K562 (cell line): Measurements from ENCODE around the gene ANKRD13C.

Experiments used
- CCAR2 ChIP-seq: fragments of 200-400 bp; formaldehyde crosslinking; IDR thresholded peaks from 2 replicates; pipeline ENCODE4 v1.6.1; 2017; ENCODE audit warnings: mild to moderate bottlenecking, low read depth, low read length
- CHD2 ChIP-seq: IDR thresholded peaks from 2 replicates; pipeline ENCODE4 v1.6.1; 2011; ENCODE audit warnings: low read depth, low read length
- E2F6 ChIP-seq, 2 experiments: IDR thresholded peaks; 2 replicates each; pipeline ENCODE4 v1.6.1; 2011; ENCODE audit warnings: borderline replicate concordance in 1 of 2, control low read depth in 1 of 2, low read depth in 1 of 2, low read length in 1 of 2, mild to moderate bottlenecking in 1 of 2, mixed read lengths in 1 of 2, moderate library complexity in 1 of 2; ENCODE audit not compliant: insufficient read depth in 1 of 2, insufficient read length in 1 of 2, poor library complexity in 1 of 2, severe bottlenecking in 1 of 2; ENCODE audit errors: extremely low read depth in 1 of 2
- EHMT2 ChIP-seq: fragments of 450-650 bp; IDR thresholded peaks from 2 replicates; pipeline ENCODE4 v1.6.1; 2018; ENCODE audit warnings: antibody characterized with exemption
- NFE2 ChIP-seq: IDR thresholded peaks from 2 replicates; pipeline ENCODE4 v1.6.1; 2014; ENCODE audit warnings: antibody characterized with exemption, low read depth
- NFE2L1 ChIP-seq: fragments of 450-650 bp; IDR thresholded peaks from 2 replicates; pipeline ENCODE4 v1.6.1; 2016; ENCODE audit warnings: missing genetic modification characterization, low read depth, mild to moderate bottlenecking, missing compliant biosample characterization, moderate library complexity, borderline replicate concordance
- POLR2A ChIP-seq: fragments of 450-650 bp; conservative IDR thresholded peaks from 2 replicates; pipeline ENCODE4 v1.6.1; 2016
- POLR2AphosphoS5 ChIP-seq: IDR thresholded peaks from 2 replicates; pipeline ENCODE4 v1.6.1; 2011; ENCODE audit warnings: mild to moderate bottlenecking, low read depth, low read length, moderate library complexity; ENCODE audit not compliant: control insufficient read depth, insufficient read depth
- SMC3 ChIP-seq: conservative IDR thresholded peaks from 2 replicates; pipeline ENCODE4 v1.6.1; 2011; ENCODE audit warnings: low read depth, low read length, improper control_type of control experiment; ENCODE audit not compliant: insufficient read depth
- YY1 ChIP-seq, 3 experiments: IDR thresholded peaks; 2 replicates each; pipeline ENCODE4 v1.6.1; 2011; ENCODE audit warnings: low read length in 2 of 3, mild to moderate bottlenecking in 2 of 3, moderate library complexity in 2 of 3, borderline replicate concordance in 1 of 3, control low read depth in 1 of 3, low read depth in 1 of 3; ENCODE audit not compliant: insufficient read depth in 3 of 3, insufficient replicate concordance in 2 of 3, control insufficient read depth in 1 of 3, insufficient read length in 1 of 3; ENCODE audit errors: extremely low read depth in 1 of 3
- ZFP36 ChIP-seq: fragments of 150-350 bp; IDR thresholded peaks from 2 replicates; pipeline ENCODE4 v1.6.1; 2018; ENCODE audit warnings: low read length, low read depth; ENCODE audit not compliant: partially characterized antibody
- TF ChIP-seq, protein P1 (sequence below): fragments of 200-800 bp; sonication (Bioruptor generic); IDR thresholded peaks from 2 replicates; pipeline ENCODE4 v1.6.1; 2017; ENCODE audit warnings: missing genetic modification characterization, missing compliant biosample characterization
- TF ChIP-seq, protein P2 (sequence below): sonication (generic); formaldehyde crosslinking; IDR thresholded peaks from 2 replicates; pipeline ENCODE4 v1.9.0; 2022; ENCODE audit warnings: mild to moderate bottlenecking, missing genetic modification reagents

DNA sequence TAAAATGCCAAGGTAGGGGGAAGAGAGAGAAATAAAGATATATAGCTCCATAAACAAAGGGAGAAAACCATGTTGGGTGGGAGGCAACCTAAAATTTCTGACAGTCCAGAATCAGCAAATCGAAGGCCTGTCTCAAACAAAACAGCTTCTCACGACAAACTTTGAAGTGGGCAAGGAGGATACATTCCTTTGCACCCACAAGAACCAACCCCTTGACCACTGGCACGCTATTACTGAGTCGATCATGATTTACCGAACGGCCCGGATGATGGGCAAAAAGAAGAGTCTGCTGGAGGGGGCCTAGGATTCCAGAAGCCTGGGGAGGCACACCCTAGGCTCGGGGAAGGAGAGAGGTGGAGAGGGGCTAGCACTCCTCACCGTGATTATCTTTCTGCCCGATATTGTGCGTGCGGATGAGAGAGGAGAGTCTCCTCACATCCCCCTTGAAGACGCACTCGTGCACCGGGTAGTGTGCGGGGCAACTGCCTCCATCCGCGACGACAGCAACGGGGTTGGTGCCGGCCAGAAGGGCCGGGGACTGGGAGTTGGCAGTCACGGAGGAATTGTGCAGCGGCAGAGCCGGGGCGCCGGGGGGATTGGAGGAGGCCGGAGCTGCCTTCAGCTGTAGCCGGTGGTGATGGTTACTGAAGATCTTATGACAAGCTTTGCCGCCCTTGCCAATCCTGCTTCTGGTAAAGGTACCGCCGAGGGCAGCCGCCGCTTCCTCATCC, 756 bp downstream of the ANKRD13C start:
- TF ChIP-seq YY1 (IDR thresholded peaks at IDR 0.05; ENCODE audit: borderline replicate concordance in 1 of 3, control insufficient read depth in 1 of 3, extremely low read depth in 1 of 3, insufficient read depth in 3 of 3, insufficient read length in 1 of 3, insufficient replicate concordance in 2 of 3, low read depth in 1 of 3, low read length in 2 of 3) (no peak), POLR2AphosphoS5 (no peak), SMC3 (no peak), POLR2A (no peak), NFE2L1 (no peak), NFE2 (no peak), EHMT2 (no peak), E2F6 (IDR thresholded peaks at IDR 0.05; ENCODE audit: borderline replicate concordance in 1 of 2, extremely low read depth in 1 of 2, insufficient read depth in 1 of 2, insufficient read length in 1 of 2, low read depth in 1 of 2, low read length in 1 of 2, poor library complexity in 1 of 2, severe bottlenecking in 1 of 2) (peak in 1 of 2 experiments; percentile 35), CHD2 (no peak), ZFP36 (no peak), CCAR2 (no peak)
- TF ChIP-seq, protein P1, sequence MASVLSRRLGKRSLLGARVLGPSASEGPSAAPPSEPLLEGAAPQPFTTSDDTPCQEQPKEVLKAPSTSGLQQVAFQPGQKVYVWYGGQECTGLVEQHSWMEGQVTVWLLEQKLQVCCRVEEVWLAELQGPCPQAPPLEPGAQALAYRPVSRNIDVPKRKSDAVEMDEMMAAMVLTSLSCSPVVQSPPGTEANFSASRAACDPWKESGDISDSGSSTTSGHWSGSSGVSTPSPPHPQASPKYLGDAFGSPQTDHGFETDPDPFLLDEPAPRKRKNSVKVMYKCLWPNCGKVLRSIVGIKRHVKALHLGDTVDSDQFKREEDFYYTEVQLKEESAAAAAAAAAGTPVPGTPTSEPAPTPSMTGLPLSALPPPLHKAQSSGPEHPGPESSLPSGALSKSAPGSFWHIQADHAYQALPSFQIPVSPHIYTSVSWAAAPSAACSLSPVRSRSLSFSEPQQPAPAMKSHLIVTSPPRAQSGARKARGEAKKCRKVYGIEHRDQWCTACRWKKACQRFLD (CRISPR knock-in tag): no peak
- TF ChIP-seq, protein P2, sequence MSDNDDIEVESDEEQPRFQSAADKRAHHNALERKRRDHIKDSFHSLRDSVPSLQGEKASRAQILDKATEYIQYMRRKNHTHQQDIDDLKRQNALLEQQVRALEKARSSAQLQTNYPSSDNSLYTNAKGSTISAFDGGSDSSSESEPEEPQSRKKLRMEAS: no peak
